GM12801 (cell line): ENCODE measurements around the gene ABLIM2.

Experiments used
- CTCF ChIP-seq: IDR thresholded peaks from one replicate; pipeline ENCODE4 v1.5.1; 2011; ENCODE audit warnings: control low read depth; ENCODE audit not compliant: insufficient read length; ENCODE audit errors: extremely low read depth

The ABLIM2 gene

GRCh38 chr4:8066336-8066931, 92.2 kb downstream of the ABLIM2 start:
- no peak for TF ChIP-seq CTCF

- no peak for TF ChIP-seq CTCF
Measured at GRCh38 chr4:8063974-8064563, 94.5 kb downstream of the ABLIM2 start.

- no peak for TF ChIP-seq CTCF
Measured at GRCh38 chr4:8061573-8061972, 97.0 kb downstream of the ABLIM2 start.

- no peak for TF ChIP-seq CTCF
Measured at GRCh38 chr4:8061145-8061544, 97.5 kb downstream of the ABLIM2 start.

- TF ChIP-seq CTCF = no peak
Measured at GRCh38 chr4:8060632-8061031, 98.0 kb downstream of the ABLIM2 start.

- no peak for TF ChIP-seq CTCF
Measured at GRCh38 chr4:8058031-8058479, 100.6 kb downstream of the ABLIM2 start.

GRCh38 chr4:8055206-8055605, 103.4 kb downstream of the ABLIM2 start:
- no peak for TF ChIP-seq CTCF
